IMR-90 (cell line): Measurements from ENCODE around the gene BMERB1. TPM values are rescaled to one million over a fixed set of nuclear protein-coding genes. Genes with fewer than 3 reads are reported as not detected.

ENCODE experiments used
- ATAC-seq: fragments of 200-7000 bp; cut with Tn5 transposase; 2 replicates; pipeline ENCODE4 v1.9.1; 2020; ENCODE audit warnings: low read depth, mild to moderate bottlenecking, moderate library complexity
- BruUV-seq: library from RNA; stranded (reverse); fragments of 400-500 nt; replicated peaks from 2 replicates; lab custom pipeline; 2021; lab: Mats Ljungman, UMichigan
- CTCF ChIA-PET: fragments of 300-600 bp; formaldehyde crosslinking; extraction: SDS; loops from one replicate; lab custom pipeline; 2021; ENCODE audit warnings: antibody characterized with exemption; lab: Yijun Ruan, JAX
- POLR2A ChIA-PET: fragments of 300-600 bp; sonication (Branson Sonifier 250); formaldehyde crosslinking; loops from one replicate; lab custom pipeline; 2022; ENCODE audit warnings: antibody characterized with exemption; ENCODE audit not compliant: unreplicated experiment; lab: Charles Lee
- DNase-seq: peaks from one replicate; pipeline ENCODE4 v3.0.0; 2013
- H2AFZ ChIP-seq: replicated peaks from 2 replicates; pipeline ENCODE3; 2013; ENCODE audit warnings: low read length, mild to moderate bottlenecking; ENCODE audit not compliant: poor library complexity
- H2AK5ac ChIP-seq: 2 replicates; pipeline ENCODE4 v1.6.1; 2013; ENCODE audit warnings: low read depth, low read length, inconsistent platforms
- H2AK9ac ChIP-seq: replicated peaks from 2 replicates; pipeline ENCODE3; 2013; ENCODE audit warnings: mild to moderate bottlenecking, low read depth, low read length, moderate library complexity; ENCODE audit not compliant: poor library complexity
- H2BK120ac ChIP-seq: 2 replicates; pipeline ENCODE4 v1.6.1; 2013; ENCODE audit warnings: low read depth, low read length, inconsistent platforms
- H2BK15ac ChIP-seq: 3 replicates; pipeline ENCODE4 v1.6.1; 2013; ENCODE audit warnings: low read depth, low read length, inconsistent platforms
- H2BK20ac ChIP-seq: 2 replicates; pipeline ENCODE4 v1.6.1; 2013; ENCODE audit warnings: low read depth, mild to moderate bottlenecking, inconsistent platforms, low read length, moderate library complexity
- H2BK5ac ChIP-seq: 2 replicates; pipeline ENCODE4 v1.6.1; 2013; ENCODE audit warnings: mild to moderate bottlenecking, low read depth, low read length, inconsistent platforms; ENCODE audit not compliant: poor library complexity, severe bottlenecking
- H3K14ac ChIP-seq: replicated peaks from 2 replicates; pipeline ENCODE4 v1.6.1; 2013; ENCODE audit warnings: low read depth, low read length, inconsistent platforms
- H3K18ac ChIP-seq: 2 replicates; pipeline ENCODE4 v1.6.1; 2013; ENCODE audit warnings: low read depth, low read length, control low read depth
- H3K23ac ChIP-seq: 2 replicates; pipeline ENCODE4 v1.6.1; 2013; ENCODE audit warnings: low read depth, low read length, inconsistent platforms
- H3K27ac ChIP-seq: 2 replicates; pipeline ENCODE4 v1.5.1; 2013; ENCODE audit warnings: mild to moderate bottlenecking, control low read depth, low read length; ENCODE audit not compliant: insufficient read depth
- H3K27me3 ChIP-seq: 2 replicates; pipeline ENCODE4 v1.6.1; 2013; ENCODE audit warnings: low read length; ENCODE audit not compliant: control insufficient read depth, insufficient read depth
- H3K36me3 ChIP-seq: 2 replicates; pipeline ENCODE4 v1.6.1; 2013; ENCODE audit warnings: low read length, mixed read lengths; ENCODE audit not compliant: control insufficient read depth, insufficient read depth
- H3K4ac ChIP-seq: 2 replicates; pipeline ENCODE4 v1.6.1; 2013; ENCODE audit warnings: low read depth, low read length, inconsistent platforms
- H3K4me1 ChIP-seq: 2 replicates; pipeline ENCODE4 v1.6.1; 2013; ENCODE audit warnings: low read length, mixed read lengths; ENCODE audit not compliant: control insufficient read depth, insufficient read depth
- H3K4me2 ChIP-seq: 2 replicates; pipeline ENCODE4 v1.6.1; 2013; ENCODE audit warnings: low read depth, mild to moderate bottlenecking, control low read depth, low read length, moderate library complexity
- H3K4me3 ChIP-seq: 2 replicates; pipeline ENCODE4 v1.5.1; 2013; ENCODE audit warnings: low read depth, mild to moderate bottlenecking, control low read depth, low read length, moderate library complexity; ENCODE audit not compliant: insufficient read depth
- H3K56ac ChIP-seq: 2 replicates; pipeline ENCODE4 v1.6.1; 2013; ENCODE audit warnings: low read length, inconsistent platforms; ENCODE audit not compliant: insufficient read depth; ENCODE audit errors: extremely low read depth
- H3K79me1 ChIP-seq, 2 experiments: 2 replicates each; pipeline ENCODE4 v1.6.1; 2013; ENCODE audit warnings: low read length in 2 of 2, inconsistent platforms in 1 of 2, low read depth in 1 of 2
- H3K9ac ChIP-seq: 2 replicates; pipeline ENCODE4 v1.6.1; 2013; ENCODE audit warnings: low read depth, low read length, control low read depth
- H3K9me1 ChIP-seq: 2 replicates; pipeline ENCODE4 v1.6.1; 2013; ENCODE audit warnings: low read length, inconsistent platforms; ENCODE audit not compliant: insufficient read depth
- H3K9me3 ChIP-seq: 2 replicates; pipeline ENCODE4 v1.6.1; 2013; ENCODE audit warnings: low read length; ENCODE audit not compliant: control insufficient read depth, insufficient read depth
- H4K20me1 ChIP-seq: 2 replicates; pipeline ENCODE4 v1.6.1; 2013; ENCODE audit warnings: low read length, inconsistent platforms; ENCODE audit not compliant: insufficient read depth
- H4K5ac ChIP-seq: 2 replicates; pipeline ENCODE4 v1.6.1; 2013; ENCODE audit warnings: mild to moderate bottlenecking, low read depth, low read length, control low read depth
- H4K8ac ChIP-seq, 2 experiments: 2 replicates each; pipeline ENCODE4 v1.6.1; 2013; ENCODE audit warnings: low read depth in 2 of 2, low read length in 2 of 2, control low read depth in 1 of 2, inconsistent platforms in 1 of 2
- H4K91ac ChIP-seq: 2 replicates; pipeline ENCODE4 v1.6.1; 2013; ENCODE audit warnings: low read depth, low read length, inconsistent platforms; ENCODE audit not compliant: insufficient read depth
- BHLHE40 ChIP-seq: fragments of 150-350 bp; IDR thresholded peaks from 2 replicates; pipeline ENCODE4 v1.6.1; 2016; ENCODE audit warnings: mild to moderate bottlenecking, low read depth, low read length
- CTCF ChIP-seq: conservative IDR thresholded peaks from 2 replicates; pipeline ENCODE4 v1.5.1; 2012; ENCODE audit warnings: mild to moderate bottlenecking, low read depth, low read length, improper control_type of control experiment
- MAFK ChIP-seq: IDR thresholded peaks from 2 replicates; pipeline ENCODE4 v1.6.1; 2012; ENCODE audit warnings: low read depth, low read length, improper control_type of control experiment
- RCOR1 ChIP-seq: IDR thresholded peaks from 2 replicates; pipeline ENCODE4 v1.6.1; 2012; ENCODE audit warnings: mild to moderate bottlenecking, low read length, improper control_type of control experiment; ENCODE audit not compliant: insufficient replicate concordance
- SMC3 ChIP-seq: fragments of 150-350 bp; IDR thresholded peaks from 2 replicates; pipeline ENCODE4 v1.6.1; 2016; ENCODE audit warnings: low read depth, mild to moderate bottlenecking, antibody characterized with exemption, low read length, moderate library complexity
- WGBS, 2 experiments: methylation state at CpG; one replicate each; pipeline versions ENCODE4 v1.1.5 to v1.1.7; 2013; ENCODE audit warnings: missing lambda C conversion rate in 2 of 2; ENCODE audit not compliant: insufficient read length in 1 of 2; ENCODE audit errors: extremely low coverage in 2 of 2; 5-methylcytosine and 5-hydroxymethylcytosine counted together
- dilution Hi-C: fragments of 300-500 bp; cut with HindIII; formaldehyde crosslinking; loops from one replicate; pipeline ENCODE4 v1.14.3; 2018; ENCODE audit warnings: low sequenced_read_pairs; ENCODE audit not compliant: unreplicated experiment
- in situ Hi-C: fragments of 300-500 bp; cut with MboI; formaldehyde crosslinking; loops from 3 replicates; pipeline ENCODE4 v1.14.3; 2019; ENCODE audit warnings: low sequenced_read_pairs, inconsistent platforms, mixed read lengths
- intact Hi-C: fragments of 100-400 bp; cut with micrococcal nuclease; formaldehyde crosslinking; loops from 2 replicates; pipeline ENCODE4 v1.10.0; 2022
- polyA plus RNA-seq, 3 experiments: library from polyadenylated mRNA; depleted of rRNA; stranded (reverse); fragments of >200 nt; gene quantifications; 2 replicates each; pipeline ENCODE4 v1.2.3, GENCODE V29; 2012; ENCODE audit warnings: low replicate concordance in 1 of 3
- total RNA-seq: library from RNA; depleted of rRNA; stranded (reverse); fragments of >200 nt; gene quantifications from 2 replicates; pipeline ENCODE4 v1.2.3, GENCODE V29; 2012

Gene BMERB1
- total and polyA plus RNA-seq, 2 of the 4 experiments (the other 2 are of a cell fraction), result 22.6 to 32.9 TPM

- ATAC-seq (peak; percentile 64), DNase-seq (peak; percentile 35)
- ChIA-PET POLR2A (no interaction called here), CTCF (interaction anchor here (0.6 kb wide), 2 partner anchors 20 to 136 kb away, joined by 3 to 5 read pairs; no protein-coding TSS in a partner anchor)
- H3K56ac ChIP-seq, result no peak overlapping the region
- no peak overlapping the region for H3K9ac ChIP-seq
- H3K4me3 ChIP-seq, result no peak overlapping the region
- H3K27ac ChIP-seq, result no peak overlapping the region
- no peak overlapping the region for H3K23ac ChIP-seq
- no peak overlapping the region for H2AK9ac ChIP-seq
- no peaks in the 10 kb centered on the region for H3K27me3 ChIP-seq
- H3K79me1 ChIP-seq, result peaks cover 3 to 5% of the 10 kb centered on the region in 2 experiments; a peak in 3 of 4 replicates
- BruUV-seq, result no TSS peak
- in situ Hi-C loops, result no loop called here
- no peak overlapping the region for H2AK5ac ChIP-seq
- peaks cover 2% of the 10 kb centered on the region; the same call in 1 of the 2 replicates for H3K4me1 ChIP-seq
- H4K20me1 ChIP-seq, result no peaks in the 10 kb centered on the region
- no peak overlapping the region for H2AFZ ChIP-seq
- H3K14ac ChIP-seq, result no peak overlapping the region
- H2BK15ac ChIP-seq, result no peak overlapping the region
- no peaks in the 10 kb centered on the region for H3K9me3 ChIP-seq
- H4K8ac ChIP-seq, result no peak overlapping the region
- intact Hi-C loops, result no loop called here
- H3K4me2 ChIP-seq, result no peak overlapping the region
- no peaks in the 10 kb centered on the region; the same call in 1 of the 2 replicates for H3K9me1 ChIP-seq
- no peak overlapping the region for H3K4ac ChIP-seq
- H4K5ac ChIP-seq, result no peak overlapping the region
- no peak overlapping the region for H2BK120ac ChIP-seq
- no peak for TF ChIP-seq MAFK
- no peak for TF ChIP-seq SMC3
- TF ChIP-seq CTCF, result no peak
- no peak for TF ChIP-seq BHLHE40
- TF ChIP-seq RCOR1, result no peak
- H2BK20ac ChIP-seq, result no peak overlapping the region
- no peak overlapping the region for H4K91ac ChIP-seq
- no peak overlapping the region for H3K18ac ChIP-seq
- 67% methylated on average over 3 of the region's 7 CpGs; no CpG with 5 or more reads in 1 of the 2 experiments for WGBS, 2 experiments
- peaks cover 10% of the 10 kb centered on the region for H3K36me3 ChIP-seq
- dilution Hi-C loops, result no loop called here
- H2BK5ac ChIP-seq, result no peak overlapping the region
Observed at GRCh38 chr16:15564604-15565339, 130.4 kb downstream of the BMERB1 start.
